Ovary (tissue), 9 donors: ENCODE results near the gene ADAMTS17. TPM values are rescaled to one million over a fixed set of nuclear protein-coding genes. Genes with fewer than 3 reads are reported as not detected.

Experiments used
- DNase-seq, 5 donors: peaks; one replicate each; pipeline ENCODE4 v3.0.0-alpha.2; 2019 to 2020
- H3K27ac ChIP-seq, 2 donors: fragments of 200-600 bp; one replicate each; pipeline versions ENCODE4 v1.5.1 to v1.8.0; 2019 to 2022
- H3K27me3 ChIP-seq: fragments of 200-600 bp; one replicate; pipeline ENCODE4 v1.8.0; 2022
- H3K36me3 ChIP-seq: fragments of 200-600 bp; sonication (generic); one replicate; pipeline ENCODE4 v1.5.1; 2019
- H3K4me1 ChIP-seq: one replicate; pipeline ENCODE4 v1.8.1; 2013; ENCODE audit warnings: mild to moderate bottlenecking, moderate library complexity; ENCODE audit not compliant: insufficient read depth
- H3K4me3 ChIP-seq: fragments of 200-600 bp; sonication (generic); one replicate; pipeline ENCODE4 v1.5.1; 2017
- H3K9me3 ChIP-seq, 2 donors: fragments of 200-600 bp in 1 of 2; sonication (generic) in 1 of 2; one replicate each; pipeline versions ENCODE4 v1.5.1 to v1.8.1; 2013 to 2019; ENCODE audit warnings: mild to moderate bottlenecking in 1 of 2, moderate library complexity in 1 of 2
- EP300 ChIP-seq: sonication (generic); formaldehyde crosslinking; IDR thresholded peaks from one replicate; pipeline ENCODE4 v1.6.1; 2017; ENCODE audit warnings: antibody characterized with exemption
- POLR2A ChIP-seq: fragments of 450-650 bp; IDR thresholded peaks from one replicate; pipeline ENCODE4 v1.6.1; 2017; ENCODE audit warnings: antibody characterized with exemption, mild to moderate bottlenecking, moderate library complexity
- WGBS, 3 donors: extraction: QIAGEN DNeasy Blood & Tissue Kit in 1 of 3; methylation state at CpG; one replicate each; pipeline versions ENCODE4 v1.1.5 to v1.1.7; 2013 to 2017; 5-methylcytosine and 5-hydroxymethylcytosine counted together
- intact Hi-C, 4 donors: fragments of 100-400 bp; cut with DNase I; formaldehyde crosslinking; loops; one replicate each; pipeline versions ENCODE4 v1.11.0 to v1.15.1; 2022 to 2023
- polyA plus RNA-seq, 2 donors: library from polyadenylated mRNA; stranded (reverse); fragments of 200-250 nt in 1 of 2; fragments of 350-450 nt in 1 of 2; fragmentation: Illumina TruSeq in 1 of 2; extraction: RNeasy Lipid Tissue Mini Kit (QIAGEN cat#74804) in 1 of 2; gene quantifications; one replicate each; pipeline ENCODE4 v1.2.3, GENCODE V29; 2013 to 2014
- total RNA-seq, 7 donors: library from RNA; depleted of rRNA in 2 of 7; stranded (reverse); fragments of >200 nt in 2 of 7; fragmentation: NEBNext Ultra II Directional in 3 of 7; extraction: Animal tissue kit (Norgen Biotek cat#: 25700) in 3 of 7; gene quantifications; one replicate each; pipeline versions ENCODE4 v1.1.0 to v1.2.4, GENCODE V29; 2016 to 2023
- TF ChIP-seq, protein P1 (sequence below), 3 donors: fragments of 450-650 bp in 2 of 3; fragments of 200-600 bp in 1 of 3; IDR thresholded peaks; one replicate each; pipeline versions ENCODE4 v1.5.1 to v1.8.0; 2016 to 2022; ENCODE audit warnings: antibody characterized with exemption in 3 of 3, mild to moderate bottlenecking in 1 of 3
- donor health status: DM: no; HTN: no; CAD: no; lungs with moderate emphysema.
- donor health status: DM: no; HTN: no; CAD: no.
- donor health status: Bipolar disorder and iron deficiency.
- donor health status: DM: yes; HTN: yes; CAD: no.
- donor health status: DM: no; HTN: no; CAD: no.
- donor health status: DM: yes; HTN: yes; CAD: no.

Gene ADAMTS17
- total and polyA plus RNA-seq, 9 donors, result 1.3 to 11.3 (median 5.9) TPM

DNA sequence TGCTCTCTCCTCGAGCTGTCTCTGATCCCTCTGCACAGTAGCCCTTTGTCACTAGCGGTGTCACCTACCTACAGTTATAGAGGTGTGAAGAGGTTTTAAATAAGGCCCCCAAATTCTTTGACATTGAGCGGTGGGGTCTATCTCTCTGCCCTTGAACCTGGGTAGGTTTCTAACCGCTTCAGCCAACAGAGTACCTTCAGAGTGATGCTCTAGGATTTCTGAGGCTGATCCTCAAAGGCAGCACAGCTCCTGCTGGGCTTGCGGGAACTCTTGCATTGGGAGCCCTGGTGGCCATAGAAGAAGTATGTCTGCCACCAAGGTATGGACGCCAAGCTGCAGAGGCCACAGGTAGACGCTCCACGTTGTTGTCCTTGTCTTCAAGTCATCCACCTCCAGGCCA is 35.7 kb downstream of the ADAMTS17 start:
- WGBS, 3 donors, result 93 to 98% (median 96%) methylated on average over 8 of the region's 8 CpGs
- TF ChIP-seq POLR2A, result no peak
- TF ChIP-seq, protein P1, sequence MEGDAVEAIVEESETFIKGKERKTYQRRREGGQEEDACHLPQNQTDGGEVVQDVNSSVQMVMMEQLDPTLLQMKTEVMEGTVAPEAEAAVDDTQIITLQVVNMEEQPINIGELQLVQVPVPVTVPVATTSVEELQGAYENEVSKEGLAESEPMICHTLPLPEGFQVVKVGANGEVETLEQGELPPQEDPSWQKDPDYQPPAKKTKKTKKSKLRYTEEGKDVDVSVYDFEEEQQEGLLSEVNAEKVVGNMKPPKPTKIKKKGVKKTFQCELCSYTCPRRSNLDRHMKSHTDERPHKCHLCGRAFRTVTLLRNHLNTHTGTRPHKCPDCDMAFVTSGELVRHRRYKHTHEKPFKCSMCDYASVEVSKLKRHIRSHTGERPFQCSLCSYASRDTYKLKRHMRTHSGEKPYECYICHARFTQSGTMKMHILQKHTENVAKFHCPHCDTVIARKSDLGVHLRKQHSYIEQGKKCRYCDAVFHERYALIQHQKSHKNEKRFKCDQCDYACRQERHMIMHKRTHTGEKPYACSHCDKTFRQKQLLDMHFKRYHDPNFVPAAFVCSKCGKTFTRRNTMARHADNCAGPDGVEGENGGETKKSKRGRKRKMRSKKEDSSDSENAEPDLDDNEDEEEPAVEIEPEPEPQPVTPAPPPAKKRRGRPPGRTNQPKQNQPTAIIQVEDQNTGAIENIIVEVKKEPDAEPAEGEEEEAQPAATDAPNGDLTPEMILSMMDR (IDR thresholded peaks at IDR 0.05), result no peak
- no peak for TF ChIP-seq EP300
- H3K4me3 ChIP-seq, result no peak overlapping the region
- no peaks in the 10 kb centered on the region for H3K9me3 ChIP-seq
- H3K27me3 ChIP-seq, result no peaks in the 10 kb centered on the region
- no peak overlapping the region for H3K27ac ChIP-seq
- peaks cover 11% of the 10 kb centered on the region for H3K4me1 ChIP-seq
- H3K36me3 ChIP-seq, result no peaks in the 10 kb centered on the region
- DNase-seq, result no peak
- intact Hi-C loops, result no loop called here

DNA sequence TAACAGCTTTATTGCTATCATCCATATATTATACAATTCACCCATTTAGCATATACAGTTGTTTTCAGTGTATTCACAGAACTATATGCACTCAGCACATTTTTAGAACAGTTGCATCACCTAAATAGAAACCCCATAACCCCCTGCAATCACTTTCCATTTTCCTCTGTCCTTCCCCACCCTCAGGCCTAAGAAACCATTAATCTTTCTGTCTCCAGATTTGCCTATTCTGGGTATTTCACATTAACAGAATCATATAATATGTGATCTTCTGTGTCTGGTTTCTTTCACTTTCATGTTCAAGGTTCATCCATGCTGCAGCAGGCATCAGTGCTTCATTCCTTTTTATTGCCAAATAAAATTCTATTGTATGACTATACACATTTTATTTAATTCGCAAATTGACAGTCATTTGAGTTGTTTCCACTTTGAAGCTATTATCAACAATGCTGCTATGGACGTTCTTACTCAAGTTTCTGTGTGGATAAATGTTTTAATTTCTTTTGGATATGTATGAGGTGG is 39.8 kb downstream of the ADAMTS17 start:
- Histone ChIP-seq H3K27me3 (no peaks in the 10 kb centered on the region), H3K27ac (no peak overlapping the region), H3K4me1 (no peaks in the 10 kb centered on the region), H3K36me3 (no peaks in the 10 kb centered on the region), H3K9me3 (no peaks in the 10 kb centered on the region), H3K4me3 (no peak overlapping the region)
- intact Hi-C loops, result no loop called here
- no peak for DNase-seq
- 57 to 73% (median 59%) methylated on average over 2 of the region's 2 CpGs for WGBS, 3 donors
- TF ChIP-seq, protein P1 (IDR thresholded peaks at IDR 0.05), result no peak
- no peak for TF ChIP-seq EP300
- TF ChIP-seq POLR2A, result no peak

DNA sequence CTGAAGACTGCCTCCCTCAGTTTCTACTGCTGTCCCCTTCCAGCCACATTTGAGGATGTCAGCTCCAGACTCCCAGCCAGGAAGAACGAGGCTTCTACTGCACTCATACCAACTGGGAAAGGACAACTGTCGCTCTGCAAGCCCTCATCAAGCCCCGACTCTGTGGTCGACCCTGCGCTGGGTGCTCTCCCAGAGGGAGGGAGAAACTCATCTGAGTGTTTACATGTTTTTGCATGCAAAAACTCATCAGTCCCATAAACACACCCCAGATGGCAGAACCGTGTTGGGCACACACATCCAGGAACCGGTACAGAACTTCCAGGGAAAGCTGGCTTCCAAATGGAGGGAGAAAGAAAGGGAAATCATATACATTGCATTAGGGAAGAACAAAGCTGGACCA is 43.5 kb downstream of the ADAMTS17 start:
- no peak for TF ChIP-seq EP300
- TF ChIP-seq, protein P1 (IDR thresholded peaks at IDR 0.05), result no peak
- no peak for TF ChIP-seq POLR2A
- no peaks in the 10 kb centered on the region for H3K9me3 ChIP-seq
- DNase-seq, result no peak
- H3K4me1 ChIP-seq, result peaks cover 2% of the 10 kb centered on the region
- no peak overlapping the region for H3K27ac ChIP-seq
- intact Hi-C loops, result no loop called here
- WGBS, 3 donors, result 83 to 89% (median 88%) methylated on average over 7 of the region's 7 CpGs
- H3K36me3 ChIP-seq, result no peaks in the 10 kb centered on the region
- no peaks in the 10 kb centered on the region for H3K27me3 ChIP-seq
- H3K4me3 ChIP-seq, result no peak overlapping the region

DNA sequence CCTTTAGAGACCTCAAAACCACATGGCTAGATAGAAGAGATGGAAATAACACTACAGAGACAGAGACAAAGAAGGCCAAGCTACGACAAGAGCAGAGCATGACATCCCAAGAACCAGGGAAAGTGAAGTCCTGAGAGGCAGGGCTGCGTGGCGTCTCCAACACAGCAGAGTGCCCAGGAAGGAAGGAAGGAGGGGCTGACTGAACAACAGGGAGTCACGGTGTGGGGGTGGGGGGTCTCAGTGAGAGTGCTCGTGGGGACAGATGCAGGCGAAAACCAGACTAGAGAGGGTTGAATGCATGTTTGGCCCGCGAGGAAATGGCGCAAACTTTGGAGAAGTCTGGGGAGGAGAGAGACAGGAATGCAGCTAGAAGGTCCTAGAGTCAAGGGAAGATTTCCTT is 44.0 kb downstream of the ADAMTS17 start:
- intact Hi-C loops, result no loop called here
- no peak for TF ChIP-seq EP300
- no peaks in the 10 kb centered on the region for H3K27me3 ChIP-seq
- H3K27ac ChIP-seq, result no peak overlapping the region
- peaks cover 2% of the 10 kb centered on the region for H3K4me1 ChIP-seq
- no peaks in the 10 kb centered on the region for H3K36me3 ChIP-seq
- H3K9me3 ChIP-seq, result no peaks in the 10 kb centered on the region
- no peak overlapping the region for H3K4me3 ChIP-seq
- WGBS, 3 donors, result 81 to 85% (median 84%) methylated on average over 9 of the region's 9 CpGs
- no peak for DNase-seq

DNA sequence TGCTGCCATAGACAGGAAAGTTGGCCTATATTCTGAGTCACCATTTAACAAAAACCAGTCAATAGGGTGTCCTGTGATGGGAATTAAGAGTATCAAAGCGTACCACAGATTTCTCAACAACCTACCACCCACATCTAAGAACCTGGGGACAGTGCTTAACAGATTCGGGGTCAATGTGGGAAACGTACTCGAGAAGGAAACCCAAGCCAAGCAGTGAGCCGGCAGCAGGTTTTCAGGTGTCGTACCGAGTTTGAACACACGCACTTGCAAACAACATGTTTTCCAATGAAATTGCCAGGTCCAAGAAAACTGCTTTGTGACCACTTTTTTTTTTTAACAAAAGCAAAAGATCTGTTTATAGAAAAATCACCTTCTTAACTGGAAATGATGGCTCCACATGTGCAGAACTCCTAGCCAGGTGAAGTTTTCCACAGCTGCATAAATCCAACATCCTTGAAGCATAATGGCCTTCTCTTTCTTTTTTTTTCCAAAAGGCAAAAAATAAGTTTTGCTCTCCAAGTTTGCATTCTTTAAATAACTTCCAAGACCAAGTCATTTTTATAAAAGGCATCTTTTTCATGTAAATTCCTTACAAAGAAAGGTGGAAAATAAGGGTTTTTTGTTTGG is 45.7 kb downstream of the ADAMTS17 start:
- H3K9me3 ChIP-seq, result no peaks in the 10 kb centered on the region
- intact Hi-C loops, result no loop called here
- 76 to 81% (median 78%) methylated on average over 8 of the region's 8 CpGs for WGBS, 3 donors
- H3K36me3 ChIP-seq, result no peaks in the 10 kb centered on the region
- no peak for DNase-seq
- H3K4me3 ChIP-seq, result no peak overlapping the region
- peaks cover 2% of the 10 kb centered on the region for H3K4me1 ChIP-seq
- H3K27me3 ChIP-seq, result no peaks in the 10 kb centered on the region
- TF ChIP-seq, protein P1 (IDR thresholded peaks at IDR 0.05), result no peak
- no peak for TF ChIP-seq POLR2A
- no peak for TF ChIP-seq EP300
- H3K27ac ChIP-seq, result no peak overlapping the region
